CD14-positive monocyte (primary cell): ENCODE measurements around the gene KIF5C. TPM values are rescaled to one million over a fixed set of nuclear protein-coding genes. Genes with fewer than 3 reads are reported as not detected.

ENCODE experiments used
- DNase-seq, 3 donors: peaks; one replicate each; pipeline ENCODE4 v3.0.0-alpha.2; 2011 to 2022
- H2AFZ ChIP-seq: 2 replicates; pipeline ENCODE4 v1.6.0; 2012; ENCODE audit warnings: mild to moderate bottlenecking, low read depth, low read length, inconsistent platforms; ENCODE audit not compliant: insufficient read depth, poor library complexity, severe bottlenecking
- H3K27ac ChIP-seq, 2 donors: 1 replicate in 1 of 2; 2 replicates in 1 of 2; pipeline ENCODE4 v1.5.1; 2012 to 2013; ENCODE audit warnings: low read length in 2 of 2, control low read depth in 1 of 2, inconsistent platforms in 1 of 2, low read depth in 1 of 2, mild to moderate bottlenecking in 1 of 2
- H3K27me3 ChIP-seq, 2 donors: one replicate each; pipeline versions ENCODE4 v1.6.0 to v1.6.1; 2011 to 2013; ENCODE audit warnings: low read length in 2 of 2; ENCODE audit not compliant: control insufficient read depth in 2 of 2, insufficient read depth in 2 of 2
- H3K36me3 ChIP-seq, 2 donors: replicated peaks in 1 of 2; 1 replicate in 1 of 2; 2 replicates in 1 of 2; pipeline versions ENCODE4 v1.5.1 to v1.6.1; 2012 to 2013; ENCODE audit warnings: low read length in 2 of 2, control low read depth in 1 of 2, inconsistent platforms in 1 of 2, mild to moderate bottlenecking in 1 of 2; ENCODE audit not compliant: insufficient read depth in 2 of 2, control insufficient read depth in 1 of 2
- H3K4me1 ChIP-seq, 2 donors: 1 replicate in 1 of 2; 2 replicates in 1 of 2; pipeline versions ENCODE4 v1.5.1 to v1.6.1; 2012 to 2013; ENCODE audit warnings: low read length in 2 of 2, control low read depth in 1 of 2, inconsistent platforms in 1 of 2, mild to moderate bottlenecking in 1 of 2, moderate library complexity in 1 of 2; ENCODE audit not compliant: insufficient read depth in 2 of 2, control insufficient read depth in 1 of 2
- H3K4me2 ChIP-seq: replicated peaks from 2 replicates; pipeline ENCODE3; 2012; ENCODE audit warnings: low read length, moderate library complexity, mild to moderate bottlenecking; ENCODE audit not compliant: poor library complexity, severe bottlenecking; ENCODE audit errors: extremely low read depth
- H3K4me3 ChIP-seq, 3 experiments: fragments of 200-600 bp in 1 of 3; sonication (generic) in 1 of 3; replicated peaks in 1 of 3; 1 replicate in 2 of 3; 2 replicates in 1 of 3; pipeline ENCODE4 v1.5.1; 2011 to 2013; ENCODE audit warnings: low read length in 3 of 3, mild to moderate bottlenecking in 3 of 3, control low read depth in 2 of 3, low read depth in 2 of 3, inconsistent platforms in 1 of 3, moderate library complexity in 1 of 3
- H3K79me2 ChIP-seq: 2 replicates; pipeline ENCODE4 v1.6.0; 2012; ENCODE audit warnings: mild to moderate bottlenecking, control low read depth, inconsistent platforms, low read length, moderate library complexity; ENCODE audit not compliant: insufficient read depth
- H3K9ac ChIP-seq: 2 replicates; pipeline ENCODE4 v1.6.0; 2017; ENCODE audit warnings: low read length, mild to moderate bottlenecking; ENCODE audit not compliant: insufficient read depth, poor library complexity, severe bottlenecking
- H3K9me3 ChIP-seq, 2 donors: replicated peaks in 1 of 2; 1 replicate in 1 of 2; 2 replicates in 1 of 2; pipeline versions ENCODE4 v1.5.1 to v1.6.1; 2012 to 2013; ENCODE audit warnings: low read length in 2 of 2, control low read depth in 1 of 2; ENCODE audit not compliant: control insufficient read depth in 1 of 2, insufficient read depth in 1 of 2
- H4K20me1 ChIP-seq: 2 replicates; pipeline ENCODE4 v1.6.0; 2012; ENCODE audit warnings: mild to moderate bottlenecking, low read length, control low read depth, moderate library complexity; ENCODE audit not compliant: insufficient read depth
- H3K27ac Mint-ChIP-seq, 7 donors: one replicate each; pipeline ENCODE4 v1.8.0; 2020; ENCODE audit warnings: mild to moderate bottlenecking in 7 of 7, mixed read lengths in 7 of 7, moderate library complexity in 6 of 7, inconsistent platforms in 2 of 7
- H3K27me3 Mint-ChIP-seq, 3 donors: one replicate each; pipeline ENCODE4 v1.8.0; 2021 to 2022; ENCODE audit warnings: low read depth in 3 of 3, mild to moderate bottlenecking in 3 of 3, mixed read lengths in 3 of 3, moderate library complexity in 3 of 3, inconsistent platforms in 1 of 3
- H3K36me3 Mint-ChIP-seq, 2 donors: one replicate each; pipeline ENCODE4 v1.8.0; 2020; ENCODE audit warnings: mixed read lengths in 2 of 2, inconsistent platforms in 1 of 2, mild to moderate bottlenecking in 1 of 2
- H3K4me1 Mint-ChIP-seq: one replicate; pipeline ENCODE4 v1.8.0; 2020; ENCODE audit warnings: mild to moderate bottlenecking, mixed read lengths
- H3K4me3 Mint-ChIP-seq, 2 donors: one replicate each; pipeline ENCODE4 v1.8.0; 2020; ENCODE audit warnings: mild to moderate bottlenecking in 2 of 2, mixed read lengths in 2 of 2, moderate library complexity in 1 of 2
- H3K9me3 Mint-ChIP-seq, 7 donors: one replicate each; pipeline ENCODE4 v1.8.0; 2020 to 2022; ENCODE audit warnings: mixed read lengths in 7 of 7, mild to moderate bottlenecking in 6 of 7, moderate library complexity in 6 of 7, inconsistent platforms in 2 of 7
- WGBS: methylation state at CpG from one replicate; pipeline ENCODE4 v1.1.5; 2013; ENCODE audit warnings: missing lambda C conversion rate; ENCODE audit not compliant: insufficient coverage; 5-methylcytosine and 5-hydroxymethylcytosine counted together
- intact Hi-C, 2 donors: fragments of 100-400 bp; cut with micrococcal nuclease; formaldehyde crosslinking; loops; one replicate each; pipeline versions ENCODE4 v1.15.0 to v1.15.1; 2023
- polyA plus RNA-seq, 3 donors: library from polyadenylated mRNA; depleted of rRNA in 1 of 3; unstranded in 2 of 3; stranded (reverse) in 1 of 3; fragments of 300-500 nt in 2 of 3; fragments of >200 nt in 1 of 3; fragmentation: Illumina TruSeq in 2 of 3; gene quantifications; 1 replicate in 2 of 3; 2 replicates in 1 of 3; pipeline ENCODE4 v1.2.3, GENCODE V29; 2012 to 2021
- TF ChIP-seq, protein P1 (sequence below): fragments of 200-600 bp; IDR thresholded peaks from one replicate; pipeline ENCODE4 v1.8.0; 2022; ENCODE audit warnings: antibody characterized with exemption, mild to moderate bottlenecking

Gene KIF5C
- polyA plus RNA-seq, 3 donors: 0.04 TPM; not detected in 2

DNA sequence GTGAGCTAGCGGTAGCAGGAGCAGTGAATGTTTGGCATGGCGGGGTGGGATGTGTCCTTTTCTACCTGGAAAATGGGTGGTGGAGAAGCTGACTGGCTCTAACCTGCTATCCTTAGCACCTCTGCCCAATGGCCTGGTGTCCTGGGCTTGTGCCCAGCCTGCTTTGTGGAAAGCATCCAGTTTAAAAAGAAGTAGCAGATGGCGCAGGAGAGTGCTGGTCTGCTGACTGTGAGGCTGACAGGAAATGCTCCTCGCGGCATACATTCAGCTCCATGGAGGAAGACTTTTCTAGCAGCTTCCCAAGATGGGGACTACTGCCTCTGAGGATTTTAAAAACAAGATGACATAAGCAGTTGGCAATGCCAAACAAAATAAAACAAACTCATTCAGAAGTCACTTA, 107.3 kb downstream of the KIF5C start:
- H3K4me2 ChIP-seq: no peak overlapping the region
- no peak overlapping the region for H3K4me3 ChIP-seq
- H3K36me3 ChIP-seq: no peaks in the 10 kb centered on the region
- Mint-ChIP-seq H3K36me3 (no peaks in the 10 kb centered on the region), H3K4me3 (no peak overlapping the region), H3K27ac (no peak overlapping the region), H3K27me3 (peaks cover 0 to 2% (median 0%) of the 10 kb centered on the region in 3 donors), H3K9me3 (no peaks in the 10 kb centered on the region), H3K4me1 (peaks cover 24% of the 10 kb centered on the region)
- H2AFZ ChIP-seq: no peak overlapping the region
- H3K27me3 ChIP-seq: no peaks in the 10 kb centered on the region
- H3K9ac ChIP-seq: no peak overlapping the region
- H3K9me3 ChIP-seq: no peaks in the 10 kb centered on the region
- no peaks in the 10 kb centered on the region for H3K79me2 ChIP-seq
- no peak overlapping the region for H3K27ac ChIP-seq
- H3K4me1 ChIP-seq: peaks cover 2 to 4% of the 10 kb centered on the region in 2 donors
- 100% methylated on average over 3 of the region's 5 CpGs for WGBS
- no peaks in the 10 kb centered on the region for H4K20me1 ChIP-seq
- intact Hi-C loops: no loop called here
- TF ChIP-seq, protein P1, sequence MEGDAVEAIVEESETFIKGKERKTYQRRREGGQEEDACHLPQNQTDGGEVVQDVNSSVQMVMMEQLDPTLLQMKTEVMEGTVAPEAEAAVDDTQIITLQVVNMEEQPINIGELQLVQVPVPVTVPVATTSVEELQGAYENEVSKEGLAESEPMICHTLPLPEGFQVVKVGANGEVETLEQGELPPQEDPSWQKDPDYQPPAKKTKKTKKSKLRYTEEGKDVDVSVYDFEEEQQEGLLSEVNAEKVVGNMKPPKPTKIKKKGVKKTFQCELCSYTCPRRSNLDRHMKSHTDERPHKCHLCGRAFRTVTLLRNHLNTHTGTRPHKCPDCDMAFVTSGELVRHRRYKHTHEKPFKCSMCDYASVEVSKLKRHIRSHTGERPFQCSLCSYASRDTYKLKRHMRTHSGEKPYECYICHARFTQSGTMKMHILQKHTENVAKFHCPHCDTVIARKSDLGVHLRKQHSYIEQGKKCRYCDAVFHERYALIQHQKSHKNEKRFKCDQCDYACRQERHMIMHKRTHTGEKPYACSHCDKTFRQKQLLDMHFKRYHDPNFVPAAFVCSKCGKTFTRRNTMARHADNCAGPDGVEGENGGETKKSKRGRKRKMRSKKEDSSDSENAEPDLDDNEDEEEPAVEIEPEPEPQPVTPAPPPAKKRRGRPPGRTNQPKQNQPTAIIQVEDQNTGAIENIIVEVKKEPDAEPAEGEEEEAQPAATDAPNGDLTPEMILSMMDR: no peak
- DNase-seq: no peak

DNA sequence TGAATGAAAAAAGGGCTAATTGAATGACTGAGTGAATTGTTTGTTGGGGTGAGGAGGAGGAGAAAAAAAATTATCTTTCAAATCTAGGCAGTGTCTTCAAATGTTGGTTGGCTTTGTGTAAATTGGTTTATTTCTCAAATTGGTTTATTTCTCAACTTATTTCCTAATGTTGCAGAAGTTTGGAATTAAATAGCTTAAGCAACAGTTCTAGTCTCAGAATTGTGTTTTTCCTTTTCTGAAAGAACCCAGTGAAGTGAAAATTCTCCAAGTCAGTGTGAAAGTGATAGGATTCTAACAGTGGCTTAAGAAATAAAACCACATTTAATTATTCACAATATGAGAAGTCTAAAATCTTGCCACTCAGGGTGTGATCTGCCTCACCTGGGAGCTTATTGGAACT, 108.9 kb downstream of the KIF5C start:
- H3K9me3 Mint-ChIP-seq: no peaks in the 10 kb centered on the region
- peak overlapping the region; percentile 15 for H2AFZ ChIP-seq
- H3K4me3 Mint-ChIP-seq: no peak overlapping the region
- peaks cover 24% of the 10 kb centered on the region for H3K4me1 Mint-ChIP-seq
- H3K27ac Mint-ChIP-seq: peak overlapping the region in 1 of 7 donors; percentile 7
- H3K27ac ChIP-seq: no peak overlapping the region
- no peak overlapping the region for H3K4me3 ChIP-seq
- H3K36me3 Mint-ChIP-seq: no peaks in the 10 kb centered on the region
- DNase-seq: no peak
- no peaks in the 10 kb centered on the region for H4K20me1 ChIP-seq
- H3K4me1 ChIP-seq: peaks cover 8 to 10% of the 10 kb centered on the region in 2 donors
- H3K27me3 Mint-ChIP-seq: no peaks in the 10 kb centered on the region
- no peak overlapping the region for H3K4me2 ChIP-seq
- TF ChIP-seq, protein P1: no peak
- H3K9ac ChIP-seq: no peak overlapping the region
- no peaks in the 10 kb centered on the region for H3K36me3 ChIP-seq
- no peaks in the 10 kb centered on the region for H3K9me3 ChIP-seq
- no peaks in the 10 kb centered on the region for H3K27me3 ChIP-seq
- intact Hi-C loops: no loop called here
- no peaks in the 10 kb centered on the region for H3K79me2 ChIP-seq
